Cerebellar nuclear complex (tissue), 1 donor: Measurements from ENCODE around the gene TUBA1B.
"Not testable (repeated sequence)": the region's sequence is repeated elsewhere in the genome, so short reads cannot be mapped to it uniquely, and the experiment has no call there.

ENCODE experiments used
- DNase-seq, 2 experiments: peaks; one replicate each; lab custom pipeline; 2025; lab: John Stamatoyannopoulos, UW

Gene TUBA1B

GRCh38 chr12:49131051-49131893 lies at the start of gene TUBA1B:
TUBA1B (minus strand) TSS chr12:49131395; CDS start chr12:49131300, 95 bp downstream.
- peak; percentile 52 to 94 for DNase-seq

- no peak for DNase-seq
Observed at GRCh38 chr12:49174218-49174617, 43.0 kb upstream of the TUBA1B start.

DNA sequence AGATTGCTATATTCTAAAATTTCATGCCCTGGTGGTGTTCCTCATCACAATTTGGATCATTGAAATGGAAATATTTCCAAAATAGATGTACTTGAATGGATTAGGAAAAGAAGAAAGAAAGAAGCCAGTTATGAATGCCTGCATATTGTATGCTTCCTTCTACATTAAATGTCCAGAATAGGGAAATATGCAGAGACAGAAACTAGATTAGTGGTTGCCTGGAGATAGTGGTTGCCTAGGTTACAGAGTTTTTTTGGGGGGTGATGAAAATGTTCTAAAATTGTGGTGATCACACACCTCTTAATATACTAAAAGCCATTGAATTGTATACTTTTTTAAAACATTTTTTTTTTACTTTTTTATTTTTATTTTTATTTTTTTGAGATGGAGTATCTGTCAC lies 39.7 kb upstream of the TUBA1B start:
- DNase-seq: no peak

DNA sequence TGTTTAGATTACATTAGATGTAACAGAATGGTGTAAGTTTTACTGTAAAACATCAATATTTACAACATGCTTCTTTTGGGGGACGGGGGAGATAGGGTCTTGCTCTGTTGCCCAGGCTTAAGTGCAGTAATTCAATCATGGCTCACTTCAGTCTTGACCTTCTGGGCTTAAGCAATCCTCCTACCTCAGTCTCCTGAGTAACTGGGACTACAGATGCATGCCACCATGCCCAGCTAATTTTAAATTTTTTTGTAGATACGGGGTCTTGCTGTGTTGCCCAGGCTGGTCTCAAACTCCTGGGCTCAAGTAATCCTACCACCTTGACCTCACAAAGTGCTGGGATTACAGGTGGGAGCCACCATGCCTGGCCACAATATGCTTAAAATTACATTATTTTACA lies 33.9 kb upstream of the TUBA1B start:
- DNase-seq: no peak

DNA sequence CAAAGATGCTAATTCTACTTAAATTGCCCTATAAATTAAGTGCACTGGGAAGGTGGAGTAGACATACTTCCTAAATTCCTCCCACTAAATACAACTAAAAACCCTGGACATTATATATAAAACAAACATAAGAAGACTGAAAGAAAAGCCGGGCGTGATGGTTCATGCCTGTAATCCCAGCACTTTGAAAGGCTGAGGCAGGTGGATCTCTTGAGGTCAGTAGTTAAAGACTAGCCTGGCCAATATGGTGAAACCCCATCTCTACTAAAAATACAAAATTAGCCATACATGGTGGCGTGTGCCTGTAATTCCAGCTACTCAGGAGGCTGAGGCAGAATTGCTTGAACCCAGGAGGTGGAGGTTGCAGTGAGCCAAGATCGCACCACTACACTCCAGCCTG lies 30.7 kb upstream of the TUBA1B start:
- not testable (repeated sequence) for DNase-seq

DNA sequence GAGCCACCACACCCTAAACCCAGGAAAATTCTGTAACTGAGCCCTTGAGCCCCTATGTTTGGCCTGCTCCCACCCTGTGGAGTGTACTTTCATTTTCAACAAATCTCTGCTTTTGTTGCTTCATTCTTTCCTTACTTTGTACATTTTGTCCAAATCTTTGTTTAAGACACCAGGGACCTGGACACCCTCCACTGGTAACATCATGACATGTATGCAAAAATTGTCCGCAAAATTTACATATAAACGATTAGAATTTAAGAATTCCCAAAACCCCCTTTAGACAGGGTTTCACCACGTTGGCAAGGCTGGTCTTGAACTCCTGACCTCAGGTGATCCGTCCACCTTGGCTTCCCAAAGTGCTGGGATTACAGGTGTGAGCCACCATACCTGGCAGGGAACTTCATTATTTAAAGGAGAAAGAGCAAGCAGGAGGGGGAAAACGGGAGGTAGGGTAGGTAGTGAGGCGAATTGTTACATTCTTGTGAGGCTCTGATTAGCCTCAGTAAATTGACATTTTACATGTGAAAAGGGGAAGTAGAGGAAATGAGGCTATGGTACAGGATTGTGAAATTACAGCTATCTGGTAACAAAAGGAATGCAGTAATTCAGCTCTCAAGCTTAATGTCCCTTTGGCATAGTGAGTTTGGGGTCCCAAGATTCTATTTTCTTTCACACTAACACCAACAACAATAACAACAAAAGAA lies 30.0 kb upstream of the TUBA1B start:
- no peak for DNase-seq

GRCh38 chr12:49160399-49160798 lies 29.2 kb upstream of the TUBA1B start:
- no peak for DNase-seq

- DNase-seq: no peak
Observed at GRCh38 chr12:49154221-49154620, 23.0 kb upstream of the TUBA1B start.

- DNase-seq: no peak
Observed at GRCh38 chr12:49147384-49147783, 16.2 kb upstream of the TUBA1B start.

DNA sequence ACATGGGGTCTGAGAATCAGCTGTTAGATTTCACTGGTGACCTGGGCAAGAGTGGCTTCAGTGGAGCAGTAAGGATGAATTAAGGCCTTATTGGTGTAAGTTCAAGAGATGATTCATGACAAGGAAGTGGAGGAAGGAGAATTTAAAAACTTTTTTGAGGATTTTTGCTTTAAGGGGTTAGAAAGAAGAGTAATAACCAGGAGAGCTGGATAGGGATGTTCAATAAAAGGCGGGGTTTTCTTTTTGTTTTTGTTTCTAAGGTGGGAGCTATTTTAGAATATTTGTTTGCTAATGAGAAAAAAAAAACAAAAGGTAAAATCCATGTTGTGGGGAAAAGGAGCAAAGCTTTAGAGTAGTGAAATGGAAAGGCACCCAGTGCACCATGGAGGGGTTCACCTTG lies 15.2 kb upstream of the TUBA1B start:
- DNase-seq: no peak

DNA sequence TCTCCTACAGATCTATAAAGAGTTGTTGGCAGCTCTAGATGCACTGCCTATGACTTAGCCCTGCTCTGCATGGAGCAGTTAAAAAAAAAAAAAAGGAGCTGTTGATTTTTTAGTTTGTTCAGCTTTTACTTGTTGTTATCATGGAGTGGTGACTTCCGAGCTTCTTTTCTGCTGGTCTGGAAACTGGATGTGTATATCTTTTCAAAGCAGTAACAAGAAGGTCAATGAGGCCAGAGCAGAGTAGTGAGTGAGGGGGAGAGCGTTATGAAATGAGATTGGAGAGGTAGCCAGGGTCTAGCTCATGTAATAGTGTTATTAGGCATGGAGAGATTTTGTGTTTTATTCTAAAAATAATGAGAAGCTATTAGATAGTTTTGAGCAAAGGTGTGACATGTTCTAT lies 13.2 kb upstream of the TUBA1B start:
- DNase-seq: no peak

- no peak for DNase-seq
Observed at GRCh38 chr12:49138999-49139398, 7.8 kb upstream of the TUBA1B start.

GRCh38 chr12:49138587-49138986 lies 7.4 kb upstream of the TUBA1B start:
- DNase-seq: no peak

GRCh38 chr12:49137476-49137875 lies 6.3 kb upstream of the TUBA1B start:
- no peak for DNase-seq

DNA sequence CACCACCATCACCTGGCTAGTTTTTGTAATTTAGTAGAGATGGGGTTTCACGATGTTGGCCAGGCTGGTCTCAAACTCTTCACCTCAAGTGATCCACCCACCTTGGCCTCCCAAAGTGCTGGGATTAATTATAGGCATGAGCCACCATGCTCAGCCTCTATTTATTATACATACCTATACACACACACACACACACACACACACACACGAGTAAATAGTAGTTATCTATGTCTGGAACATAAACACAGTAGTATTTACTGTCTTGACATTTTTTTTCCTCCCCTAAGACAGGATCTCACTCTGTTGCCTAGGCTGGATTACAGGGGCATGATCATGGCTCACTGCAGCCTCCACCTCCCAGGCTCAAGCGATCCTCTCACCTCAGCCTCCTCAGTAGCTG lies 5.8 kb upstream of the TUBA1B start:
- not testable (repeated sequence) for DNase-seq

DNA sequence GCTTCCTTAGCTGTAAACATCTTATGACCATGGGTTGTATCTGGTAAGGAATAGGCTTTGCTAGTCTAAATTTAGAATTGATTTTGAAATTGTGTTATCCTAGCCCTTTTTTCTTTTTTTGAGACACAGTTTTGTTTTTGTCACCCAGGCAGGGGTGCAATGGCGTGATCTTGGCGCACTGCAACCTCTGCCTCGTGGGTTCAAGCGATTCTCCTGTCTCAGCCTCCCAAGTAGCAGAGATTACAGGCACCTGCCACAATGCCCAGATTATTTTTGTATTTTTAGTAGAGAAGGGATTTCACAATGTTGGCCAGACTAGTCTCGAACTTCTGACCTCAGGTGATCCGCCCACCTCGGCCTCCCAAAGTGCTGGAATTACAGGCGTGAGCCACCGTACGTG lies 2.4 kb upstream of the TUBA1B start:
- DNase-seq: no peak

- no peak for DNase-seq
Observed at GRCh38 chr12:49133014-49133413, 1.8 kb upstream of the TUBA1B start.

GRCh38 chr12:49131894-49132461 lies 783 bp upstream of the TUBA1B start:
- no peak for DNase-seq

- DNase-seq: peak; percentile 51 to 65
Observed at GRCh38 chr12:49130151-49131050, 794 bp downstream of the TUBA1B start.

DNA sequence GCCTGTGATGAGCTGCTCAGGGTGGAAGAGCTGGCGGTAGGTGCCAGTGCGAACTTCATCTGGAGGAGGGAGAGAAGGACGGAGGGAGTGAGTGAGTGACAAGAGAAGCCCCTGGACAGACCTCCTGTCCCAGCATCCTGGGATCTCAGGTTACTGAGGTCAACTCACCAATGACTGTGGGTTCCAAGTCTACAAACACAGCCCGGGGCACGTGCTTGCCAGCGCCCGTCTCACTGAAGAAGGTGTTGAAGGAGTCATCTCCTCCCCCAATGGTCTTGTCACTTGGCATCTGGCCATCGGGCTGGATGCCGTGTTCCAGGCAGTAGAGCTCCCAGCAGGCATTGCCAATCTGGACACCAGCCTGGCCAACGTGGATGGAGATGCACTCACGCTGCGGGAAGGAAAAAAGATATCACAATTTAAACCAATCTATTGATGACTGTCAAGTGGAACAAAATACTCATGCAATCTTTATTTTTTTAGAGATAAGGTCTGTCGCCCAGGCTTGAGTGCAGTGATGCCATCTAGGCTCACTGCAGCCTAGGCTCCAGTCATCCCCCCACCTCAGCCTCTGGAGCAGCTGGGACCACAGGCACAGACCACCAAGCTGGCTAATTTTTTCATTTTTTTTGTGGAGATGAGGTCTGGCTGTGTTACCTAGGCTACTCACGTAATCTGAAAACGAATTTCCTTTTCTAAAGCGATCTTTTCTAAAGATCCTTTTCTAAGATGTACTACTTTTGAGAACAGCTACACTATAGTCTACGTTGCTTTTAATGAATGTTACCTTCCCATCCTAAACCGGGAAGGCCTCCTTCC lies 1.7 kb downstream of the TUBA1B start:
- DNase-seq: no peak

DNA sequence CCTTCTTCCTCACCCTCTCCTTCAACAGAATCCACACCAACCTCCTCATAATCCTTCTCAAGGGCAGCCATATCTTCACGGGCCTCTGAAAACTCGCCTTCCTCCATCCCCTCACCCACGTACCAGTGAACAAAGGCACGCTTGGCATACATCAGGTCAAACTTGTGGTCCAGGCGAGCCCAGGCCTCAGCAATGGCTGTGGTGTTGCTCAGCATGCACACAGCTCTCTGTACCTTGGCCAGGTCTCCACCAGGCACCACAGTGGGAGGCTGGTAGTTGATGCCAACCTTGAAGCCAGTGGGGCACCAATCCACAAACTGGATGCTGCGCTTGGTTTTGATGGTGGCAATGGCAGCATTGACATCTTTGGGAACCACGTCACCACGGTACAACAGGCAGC lies 3.2 kb downstream of the TUBA1B start:
- DNase-seq: not testable (repeated sequence)
